Nephron progenitor cell (in vitro differentiated cells): ENCODE measurements around the gene FBXW2.
A peak's percentile ranks its signal among the peaks of the same experiment; 100 is the strongest.

Experiments used
- DNase-seq: peaks from one replicate; pipeline ENCODE4 v3.0.0; 2021
- H3K27ac Mint-ChIP-seq: 2 replicates; pipeline ENCODE4 v1.8.0; 2021; ENCODE audit warnings: mild to moderate bottlenecking, moderate library complexity, mixed read lengths
- H3K27me3 Mint-ChIP-seq: 2 replicates; pipeline ENCODE4 v1.8.0; 2021; ENCODE audit warnings: mild to moderate bottlenecking, low read depth, mixed read lengths; ENCODE audit not compliant: poor library complexity
- H3K36me3 Mint-ChIP-seq: 2 replicates; pipeline ENCODE4 v1.8.0; 2021; ENCODE audit warnings: low read depth, mixed read lengths
- H3K4me1 Mint-ChIP-seq: 2 replicates; pipeline ENCODE4 v1.8.0; 2021; ENCODE audit warnings: mixed read lengths
- H3K4me3 Mint-ChIP-seq: 2 replicates; pipeline ENCODE4 v1.8.0; 2021; ENCODE audit warnings: mild to moderate bottlenecking, moderate library complexity, mixed read lengths
- H3K9me3 Mint-ChIP-seq: 2 replicates; pipeline ENCODE4 v1.8.0; 2021; ENCODE audit warnings: mild to moderate bottlenecking, moderate library complexity, mixed read lengths
- TF ChIP-seq, protein P1 (sequence below): fragments of 200-600 bp; sonication (generic); IDR thresholded peaks from 2 replicates; pipeline ENCODE4 v1.5.0; 2021; ENCODE audit warnings: antibody characterized with exemption

FBXW2 gene

DNA sequence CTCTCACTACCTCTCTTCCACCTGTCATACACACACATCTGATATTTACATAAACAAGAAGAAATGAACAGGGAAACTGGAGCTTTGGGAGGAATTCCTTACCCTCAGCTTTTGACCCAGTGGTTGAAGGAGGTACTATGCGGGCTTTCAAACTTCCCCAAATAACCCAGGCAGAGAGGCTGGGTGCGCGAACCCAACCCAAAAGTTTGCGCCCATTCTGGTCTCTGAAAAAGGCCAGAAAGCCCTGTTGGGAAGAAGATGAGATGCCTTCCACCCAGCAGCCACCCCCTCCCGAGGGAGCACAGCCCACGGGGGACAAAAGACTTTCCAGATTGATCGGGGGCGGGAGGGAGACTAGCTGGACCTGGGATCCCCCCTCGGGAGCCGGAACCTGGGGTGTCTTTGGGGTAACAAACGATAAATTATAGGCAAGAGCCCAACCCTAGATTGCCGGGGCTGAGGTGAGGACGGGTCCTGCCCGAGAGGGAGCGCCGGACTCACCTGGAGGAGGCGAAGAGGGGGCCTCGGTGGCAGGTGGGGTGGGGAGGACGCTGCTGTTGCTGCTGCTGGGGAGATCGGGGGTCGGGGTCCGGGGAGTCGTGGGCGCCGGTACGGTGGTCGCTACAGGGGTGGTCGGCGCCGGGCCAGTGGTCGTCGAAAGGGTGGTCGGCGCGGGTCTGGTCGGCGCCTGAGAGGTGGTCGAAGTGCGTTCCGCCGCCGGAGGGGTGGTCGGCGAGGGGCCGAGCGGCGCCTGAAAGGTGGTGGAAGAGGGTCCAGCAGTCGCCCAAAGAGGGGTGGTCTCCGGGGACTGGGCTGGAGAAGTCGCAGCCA is 79.7 kb downstream of the FBXW2 start:
- TF ChIP-seq, protein P1, sequence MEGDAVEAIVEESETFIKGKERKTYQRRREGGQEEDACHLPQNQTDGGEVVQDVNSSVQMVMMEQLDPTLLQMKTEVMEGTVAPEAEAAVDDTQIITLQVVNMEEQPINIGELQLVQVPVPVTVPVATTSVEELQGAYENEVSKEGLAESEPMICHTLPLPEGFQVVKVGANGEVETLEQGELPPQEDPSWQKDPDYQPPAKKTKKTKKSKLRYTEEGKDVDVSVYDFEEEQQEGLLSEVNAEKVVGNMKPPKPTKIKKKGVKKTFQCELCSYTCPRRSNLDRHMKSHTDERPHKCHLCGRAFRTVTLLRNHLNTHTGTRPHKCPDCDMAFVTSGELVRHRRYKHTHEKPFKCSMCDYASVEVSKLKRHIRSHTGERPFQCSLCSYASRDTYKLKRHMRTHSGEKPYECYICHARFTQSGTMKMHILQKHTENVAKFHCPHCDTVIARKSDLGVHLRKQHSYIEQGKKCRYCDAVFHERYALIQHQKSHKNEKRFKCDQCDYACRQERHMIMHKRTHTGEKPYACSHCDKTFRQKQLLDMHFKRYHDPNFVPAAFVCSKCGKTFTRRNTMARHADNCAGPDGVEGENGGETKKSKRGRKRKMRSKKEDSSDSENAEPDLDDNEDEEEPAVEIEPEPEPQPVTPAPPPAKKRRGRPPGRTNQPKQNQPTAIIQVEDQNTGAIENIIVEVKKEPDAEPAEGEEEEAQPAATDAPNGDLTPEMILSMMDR: no peak
- Mint-ChIP-seq H3K27ac (no peak overlapping the region), H3K27me3 (peaks cover 30% of the 10 kb centered on the region), H3K9me3 (no peaks in the 10 kb centered on the region), H3K4me1 (peaks cover 57% of the 10 kb centered on the region), H3K4me3 (peak overlapping the region; percentile 88), H3K36me3 (no peaks in the 10 kb centered on the region)
- no peak for DNase-seq

DNA sequence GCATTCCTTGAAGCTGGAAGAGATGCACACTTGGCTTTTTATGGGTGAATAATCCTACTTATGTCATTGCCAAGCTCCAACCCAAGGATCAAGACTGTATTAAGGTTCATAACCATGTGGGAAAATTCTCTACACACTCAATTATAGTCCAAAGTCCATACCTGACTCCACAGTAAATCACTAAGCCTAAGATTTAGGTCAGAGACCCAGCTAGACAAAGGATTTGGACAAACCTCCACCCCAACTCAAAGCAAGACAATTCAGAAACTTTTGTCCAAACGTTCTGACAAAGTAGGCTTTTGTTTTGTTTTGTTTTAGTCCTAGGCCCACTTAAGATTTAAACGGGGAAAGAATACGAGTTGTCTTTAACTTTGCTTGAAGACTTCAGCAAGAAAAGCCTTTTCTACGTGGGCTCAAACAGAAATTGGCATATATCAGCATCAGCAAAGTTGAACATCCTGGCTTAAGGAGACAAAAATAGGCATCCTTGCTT is 80.6 kb downstream of the FBXW2 start:
- no peaks in the 10 kb centered on the region for H3K9me3 Mint-ChIP-seq
- H3K4me3 Mint-ChIP-seq: peak overlapping the region; percentile 88
- peaks cover 30% of the 10 kb centered on the region for H3K27me3 Mint-ChIP-seq
- no peak overlapping the region for H3K27ac Mint-ChIP-seq
- no peaks in the 10 kb centered on the region for H3K36me3 Mint-ChIP-seq
- no peak for DNase-seq
- H3K4me1 Mint-ChIP-seq: peaks cover 57% of the 10 kb centered on the region
- TF ChIP-seq, protein P1: no peak

DNA sequence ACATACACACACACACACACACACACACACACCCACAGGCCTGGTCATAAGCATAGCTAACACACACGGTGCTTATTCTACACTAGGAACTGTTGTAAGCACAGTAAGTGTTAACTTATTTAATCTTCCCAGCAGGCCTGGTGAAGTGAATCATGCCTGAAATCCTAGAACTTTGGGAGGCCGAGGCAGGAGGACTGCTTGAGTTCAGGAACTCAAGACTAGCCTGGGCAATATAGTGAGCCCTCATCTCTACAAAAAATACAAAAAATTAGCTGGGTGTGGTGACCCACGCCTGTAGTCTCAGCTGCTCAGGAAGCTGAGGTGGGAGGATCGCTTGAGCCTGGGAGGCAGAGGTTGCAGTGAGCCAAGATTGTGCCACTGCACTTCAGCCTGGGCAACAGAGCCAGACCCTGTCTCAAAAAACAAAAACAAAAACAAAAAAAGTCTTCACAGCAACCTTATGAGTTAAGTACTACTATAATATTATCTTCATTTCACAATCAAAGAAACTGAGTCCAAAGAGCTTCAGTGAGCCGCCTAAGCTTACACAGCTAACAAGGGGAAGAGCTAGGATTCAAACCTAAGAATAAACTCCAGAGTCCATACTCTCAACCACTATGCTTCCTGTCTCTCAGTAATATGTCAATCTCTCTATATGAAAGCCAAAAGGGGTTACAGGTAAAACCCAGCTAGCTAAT is 81.2 kb downstream of the FBXW2 start:
- H3K9me3 Mint-ChIP-seq: no peaks in the 10 kb centered on the region
- TF ChIP-seq, protein P1: no peak
- H3K4me3 Mint-ChIP-seq: peak overlapping the region; percentile 88
- no peak for DNase-seq
- no peak overlapping the region for H3K27ac Mint-ChIP-seq
- H3K4me1 Mint-ChIP-seq: peaks cover 57% of the 10 kb centered on the region
- no peaks in the 10 kb centered on the region for H3K36me3 Mint-ChIP-seq
- peaks cover 30% of the 10 kb centered on the region for H3K27me3 Mint-ChIP-seq

DNA sequence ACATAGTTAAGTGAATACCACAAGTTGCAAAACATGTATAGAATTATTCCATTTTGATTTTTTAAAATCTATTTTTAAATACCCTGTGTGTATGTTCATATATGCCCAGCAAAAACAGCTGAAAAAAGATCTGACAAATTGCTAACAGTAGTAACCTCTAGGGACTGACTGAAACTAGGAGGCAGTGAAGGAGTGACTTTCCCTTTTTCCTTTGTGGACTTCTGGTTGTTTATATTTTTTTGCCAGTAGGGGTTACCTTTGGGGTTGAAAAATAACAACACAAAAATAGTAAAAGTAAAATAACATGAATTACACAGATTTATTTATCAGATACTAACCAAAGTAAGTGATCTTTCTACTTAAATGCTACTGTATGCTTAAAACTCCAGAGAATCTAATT is 81.9 kb downstream of the FBXW2 start:
- Mint-ChIP-seq H3K9me3 (no peaks in the 10 kb centered on the region), H3K4me3 (no peak overlapping the region)
- DNase-seq: no peak

DNA sequence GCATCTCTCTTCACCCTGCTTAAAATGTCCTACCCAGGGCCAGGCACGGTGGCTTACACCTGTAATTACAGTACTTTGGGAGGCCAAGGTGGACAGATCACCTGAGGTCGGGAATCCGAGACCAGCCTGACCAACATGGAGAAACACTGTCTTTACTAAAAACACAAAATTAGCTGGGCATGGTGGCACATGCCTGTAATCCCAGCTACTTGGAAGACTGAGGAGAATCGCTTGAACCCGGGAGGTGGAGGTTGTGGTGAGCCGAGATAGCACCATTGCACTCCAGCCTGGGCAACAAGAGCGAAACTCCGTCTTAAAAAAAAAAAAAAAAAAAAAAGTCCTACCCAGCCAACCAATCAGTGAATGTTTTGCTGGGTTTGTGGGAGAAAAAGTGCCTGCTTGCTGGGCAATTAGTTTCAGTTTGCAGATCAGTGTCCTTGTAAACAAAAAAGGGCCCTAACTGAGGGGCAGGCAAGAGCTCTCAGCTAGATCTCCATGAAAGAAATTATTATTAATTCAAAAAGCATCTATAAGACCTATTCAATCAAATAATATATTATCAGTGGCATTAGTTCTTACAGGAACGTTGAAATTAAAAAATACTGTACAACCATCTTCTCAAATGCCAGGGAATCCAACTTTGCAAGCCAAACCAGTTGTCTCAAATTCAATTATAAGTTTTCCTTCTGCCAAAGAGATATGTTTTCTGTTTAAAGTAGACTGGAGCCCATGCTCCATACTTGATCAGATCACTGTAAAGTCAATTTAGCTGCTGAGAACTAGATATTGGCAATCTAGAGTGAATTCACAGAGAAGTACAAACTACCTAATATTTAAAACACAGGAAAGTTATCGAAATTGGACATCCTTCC is 82.9 kb downstream of the FBXW2 start:
- H3K4me1 Mint-ChIP-seq: peaks cover 44% of the 10 kb centered on the region
- H3K27ac Mint-ChIP-seq: no peak overlapping the region
- TF ChIP-seq, protein P1: no peak
- H3K9me3 Mint-ChIP-seq: no peaks in the 10 kb centered on the region
- no peak for DNase-seq
- no peaks in the 10 kb centered on the region for H3K36me3 Mint-ChIP-seq
- H3K27me3 Mint-ChIP-seq: peaks cover 35% of the 10 kb centered on the region
- H3K4me3 Mint-ChIP-seq: no peak overlapping the region

More for the DNA sequence above, 81.9 kb downstream of the FBXW2 start:
- H3K27ac Mint-ChIP-seq: no peak overlapping the region
- TF ChIP-seq, protein P1: no peak
- peaks cover 54% of the 10 kb centered on the region for H3K4me1 Mint-ChIP-seq
- peaks cover 34% of the 10 kb centered on the region for H3K27me3 Mint-ChIP-seq
- H3K36me3 Mint-ChIP-seq: no peaks in the 10 kb centered on the region
